Activated CD4-positive, CD25-positive, alpha-beta regulatory T cell treated with anti-CD3 and anti-CD28 coated beads, Interleukin-2, amount 50 U/mL, for 16 hours (primary cell): Measurements from ENCODE around the gene CD4.

Experiments used
- DNase-seq: peaks from one replicate; pipeline ENCODE4 v3.0.0-alpha.2; 2020; ENCODE audit warnings: low read depth, low spot score

CD4 gene

DNA sequence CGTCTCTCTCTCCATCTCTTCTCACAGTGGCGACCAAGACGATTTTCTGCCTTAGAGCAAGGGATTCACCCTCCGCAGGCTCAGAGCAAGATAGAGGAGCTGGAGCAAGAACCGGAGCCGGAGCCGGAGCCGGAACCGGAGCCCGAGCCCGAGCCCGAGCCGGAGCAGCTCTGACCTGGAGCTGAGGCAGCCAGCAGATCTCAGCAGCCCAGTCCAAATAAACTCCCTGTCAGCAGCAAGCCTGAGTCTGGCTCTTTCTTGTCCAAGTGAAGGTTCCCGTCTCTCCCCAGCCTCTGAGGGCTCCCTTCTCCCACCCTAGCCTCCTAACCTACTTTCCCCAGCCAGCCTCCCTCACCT is 11.1 kb upstream of the CD4 start:
- no peak for DNase-seq

- peak; percentile 81 for DNase-seq
These were observed 10.5 kb upstream of the CD4 start for GRCh38 chr12:6778574-6779550.

DNA sequence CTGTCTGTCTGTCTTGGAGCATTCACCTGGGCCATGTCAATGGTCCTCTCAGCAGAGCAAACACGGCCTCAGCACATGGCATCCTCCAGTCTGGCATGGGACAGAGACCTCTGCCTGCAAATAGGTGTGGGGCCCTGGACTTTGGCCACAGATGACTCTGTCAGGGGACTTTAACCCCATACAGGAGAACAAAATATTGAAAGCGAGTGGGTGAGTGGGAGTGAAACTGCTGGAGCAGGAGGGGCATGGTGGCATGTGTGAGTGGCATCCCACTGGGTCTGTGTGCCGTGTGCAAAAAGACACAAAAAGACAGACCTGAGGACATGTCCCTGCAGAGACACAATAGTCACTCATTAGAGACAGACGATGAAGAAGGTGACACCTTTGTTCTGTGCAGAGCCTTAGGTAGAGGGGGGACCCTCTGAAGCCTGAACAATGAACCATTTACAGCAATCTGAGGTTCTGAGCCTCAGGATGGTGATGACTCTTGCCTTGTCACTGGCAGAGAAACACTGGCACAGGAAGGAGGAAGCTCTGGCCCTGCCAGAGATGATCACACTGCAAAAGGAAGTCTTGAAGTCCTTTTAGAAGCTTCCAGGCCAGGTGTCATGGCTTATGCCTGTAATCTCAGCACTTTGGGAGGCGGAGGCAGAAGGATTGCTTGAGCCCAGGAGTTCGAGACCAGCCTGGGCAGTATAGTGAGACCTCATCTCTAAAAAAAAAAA is 9.5 kb upstream of the CD4 start:
- no peak for DNase-seq

- DNase-seq: no peak
These were observed 8.8 kb upstream of the CD4 start for GRCh38 chr12:6780573-6780972.

DNA sequence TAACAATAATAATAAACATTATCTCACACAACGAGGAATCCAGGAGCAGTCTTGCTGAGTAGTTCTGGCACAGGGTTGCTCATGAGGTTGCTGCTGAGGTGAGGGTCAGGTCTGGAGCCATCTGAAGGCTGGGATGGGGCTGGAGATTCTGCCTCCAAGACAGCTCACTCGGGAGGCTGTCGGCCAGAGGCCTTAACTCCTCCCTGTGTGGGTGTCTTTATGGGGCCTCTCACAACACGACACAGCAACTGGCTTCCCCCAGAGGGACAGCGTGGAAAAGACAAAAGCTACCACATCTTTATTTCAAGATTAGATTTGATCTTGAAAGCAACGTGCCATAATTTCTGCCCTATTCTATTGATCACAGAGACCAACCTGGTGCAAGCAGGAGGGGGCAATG is 7.2 kb upstream of the CD4 start:
- no peak for DNase-seq

- DNase-seq: no peak
These were observed 6.3 kb upstream of the CD4 start for GRCh38 chr12:6782850-6783566.

DNA sequence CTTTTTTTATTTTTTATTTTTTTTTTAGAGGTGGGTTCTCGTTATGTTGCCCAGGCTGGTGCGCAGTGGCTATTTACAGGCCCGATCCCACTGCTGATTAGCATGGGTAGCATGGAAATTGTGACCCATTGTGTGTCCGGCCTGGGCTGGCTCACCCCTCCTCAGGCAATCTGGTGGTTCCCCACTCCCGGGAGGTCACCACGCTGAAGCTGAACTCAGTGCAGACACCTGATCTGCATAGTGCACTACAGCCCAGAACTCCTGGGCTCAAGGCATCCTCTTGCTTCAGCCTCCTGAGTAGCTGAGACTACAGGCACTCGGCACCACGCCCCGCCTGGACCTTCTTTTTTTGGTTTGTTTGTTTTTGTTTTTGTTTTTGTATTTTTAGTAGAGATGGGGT is 5.5 kb upstream of the CD4 start:
- no peak for DNase-seq

DNA sequence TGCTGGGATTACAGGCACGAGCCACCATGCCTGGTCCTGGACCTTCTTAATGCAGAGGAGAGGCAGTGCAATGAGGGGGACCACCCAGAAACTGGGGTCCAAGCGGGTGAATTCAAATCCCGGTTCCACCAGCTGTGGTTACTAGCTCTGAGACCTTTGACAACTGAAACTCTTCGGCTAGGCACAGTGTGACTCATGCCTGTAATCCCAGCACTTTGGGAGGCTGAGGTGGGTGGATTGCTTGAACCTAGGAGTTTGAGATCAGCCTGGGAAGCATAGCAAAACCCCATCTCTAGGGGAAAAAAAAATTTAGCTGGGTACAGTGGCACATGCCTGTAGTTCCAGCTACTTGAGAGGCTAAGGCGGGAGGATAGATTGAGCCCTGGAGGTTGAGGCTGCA is 5.0 kb upstream of the CD4 start:
- no peak for DNase-seq

GRCh38 chr12:6784761-6785160 is 4.6 kb upstream of the CD4 start:
- no peak for DNase-seq

DNA sequence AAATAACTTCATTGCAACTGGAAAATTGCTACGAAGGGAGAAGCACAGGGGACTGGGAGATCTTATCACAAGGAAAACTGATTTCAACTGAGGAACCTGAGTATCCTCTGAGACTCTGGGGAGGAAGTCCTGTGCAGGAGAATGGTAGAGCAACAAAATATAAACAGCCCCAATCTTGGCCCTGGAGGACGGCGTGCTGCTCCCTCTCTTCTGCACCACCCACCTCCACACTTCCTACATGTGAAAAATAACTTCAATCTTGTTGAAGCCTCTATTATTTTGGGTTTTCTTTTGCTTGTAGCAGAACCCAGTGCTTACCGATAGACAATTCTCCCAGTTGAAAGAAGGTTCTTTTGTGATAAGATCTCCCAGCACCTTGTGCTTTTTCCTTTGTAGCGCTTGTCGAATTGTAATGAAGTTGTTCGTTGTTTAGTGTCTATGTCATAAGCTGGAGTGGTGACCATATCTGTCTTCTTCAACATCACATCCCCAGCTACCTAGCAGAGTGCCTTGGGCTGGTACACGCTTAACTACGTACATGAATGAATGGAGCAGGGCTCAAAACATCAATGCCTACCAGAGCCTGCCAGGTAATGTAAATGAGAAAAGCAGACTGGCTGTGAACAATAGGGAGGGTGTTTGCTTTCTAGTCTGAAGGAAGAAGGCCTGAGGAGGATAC is 2.8 kb upstream of the CD4 start:
- DNase-seq: no peak

GRCh38 chr12:6787309-6787708 is 2.0 kb upstream of the CD4 start:
- DNase-seq: no peak

DNA sequence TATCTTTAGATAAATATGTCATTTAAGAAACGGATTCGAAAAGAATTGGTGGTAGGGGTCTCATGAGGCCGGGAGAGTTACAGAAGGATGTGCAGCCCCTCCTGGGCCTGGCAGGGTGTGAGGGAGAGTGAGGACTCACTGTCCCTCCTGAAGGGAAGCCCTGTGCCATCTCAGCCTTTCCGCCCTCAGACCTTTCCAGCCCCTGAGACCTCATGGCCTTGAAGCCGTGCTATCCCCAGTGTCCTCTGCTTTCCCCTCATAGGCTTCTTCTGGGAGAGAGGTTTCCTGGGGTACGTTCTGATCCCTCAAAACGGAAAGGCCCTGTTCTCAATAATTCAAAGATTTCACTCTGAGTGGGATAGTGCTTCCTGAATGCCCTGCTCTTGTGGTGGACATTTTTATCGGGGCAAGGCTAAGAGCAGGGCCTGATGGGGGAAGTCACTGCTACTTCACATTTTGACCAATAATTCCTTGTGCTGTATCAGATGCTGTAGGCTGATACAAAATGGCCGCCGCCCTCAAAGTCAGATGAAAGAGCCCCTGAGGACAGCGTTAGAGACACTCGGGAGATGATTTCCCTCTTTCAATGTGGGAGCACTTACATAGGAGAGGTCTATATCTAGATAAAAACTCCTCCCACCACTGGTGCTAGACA is 1.3 kb downstream of the CD4 start:
- no peak for DNase-seq

DNA sequence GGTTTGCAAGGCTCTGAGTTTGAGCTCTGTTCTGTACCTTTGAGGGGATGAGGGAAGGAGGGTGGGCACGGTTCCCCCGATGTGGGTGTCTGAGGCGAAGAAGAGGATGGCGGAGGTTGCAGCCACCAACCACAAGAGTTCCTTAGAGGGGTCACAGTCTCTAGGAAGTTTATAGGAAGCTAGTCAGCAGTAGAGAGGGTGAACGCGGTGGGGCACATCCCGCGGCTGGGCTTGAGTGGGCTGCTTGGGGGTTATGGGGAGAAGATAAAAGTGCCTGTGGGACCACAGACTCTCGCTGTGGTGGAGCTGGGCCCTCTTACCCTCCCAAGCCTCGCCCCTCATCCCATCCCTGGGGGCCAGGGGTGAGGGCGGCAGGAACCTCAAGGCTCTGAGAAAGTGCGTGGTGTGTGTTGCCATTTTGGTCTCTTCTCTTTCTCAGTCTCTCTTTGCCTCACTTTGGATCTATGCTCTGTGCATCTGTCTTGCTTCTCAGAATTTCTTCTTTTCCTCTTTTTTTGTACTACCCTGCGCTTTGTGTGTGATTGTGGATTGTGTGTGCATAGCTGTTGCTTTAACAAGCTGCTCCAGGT is 2.7 kb downstream of the CD4 start:
- no peak for DNase-seq

DNA sequence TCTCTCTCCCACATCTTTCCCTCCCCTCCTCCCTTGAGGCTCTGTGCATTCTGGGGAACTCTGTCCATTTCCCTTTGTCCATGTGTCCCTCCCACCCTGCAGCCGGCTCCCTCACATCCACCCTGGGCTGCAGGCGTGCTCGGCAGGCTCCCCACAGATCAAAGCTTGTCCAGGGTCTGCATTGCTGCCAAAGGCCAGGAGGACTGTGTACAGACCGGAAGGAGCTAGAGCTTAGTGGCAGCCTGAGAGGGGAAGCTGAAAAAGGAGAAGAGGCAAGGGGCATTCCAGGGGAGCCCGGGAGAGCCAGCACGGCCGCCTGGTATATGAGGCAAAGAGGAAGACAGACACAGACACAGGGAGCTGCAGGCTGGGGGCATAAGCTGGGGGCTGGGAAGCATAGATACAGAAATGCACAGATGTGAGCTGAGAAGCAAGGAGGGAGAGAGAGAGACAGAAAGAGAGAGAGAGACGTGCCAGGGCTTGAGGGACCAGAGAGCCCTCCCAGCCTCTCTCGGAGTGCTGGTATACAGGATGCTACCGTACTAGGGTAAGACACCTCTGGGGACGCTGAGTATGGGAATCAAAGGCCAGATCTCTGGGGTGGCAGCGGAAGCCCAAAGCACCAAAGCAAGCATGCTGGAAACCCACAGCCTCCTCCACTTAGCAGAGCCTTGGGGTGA is 3.3 kb downstream of the CD4 start:
- no peak for DNase-seq

DNA sequence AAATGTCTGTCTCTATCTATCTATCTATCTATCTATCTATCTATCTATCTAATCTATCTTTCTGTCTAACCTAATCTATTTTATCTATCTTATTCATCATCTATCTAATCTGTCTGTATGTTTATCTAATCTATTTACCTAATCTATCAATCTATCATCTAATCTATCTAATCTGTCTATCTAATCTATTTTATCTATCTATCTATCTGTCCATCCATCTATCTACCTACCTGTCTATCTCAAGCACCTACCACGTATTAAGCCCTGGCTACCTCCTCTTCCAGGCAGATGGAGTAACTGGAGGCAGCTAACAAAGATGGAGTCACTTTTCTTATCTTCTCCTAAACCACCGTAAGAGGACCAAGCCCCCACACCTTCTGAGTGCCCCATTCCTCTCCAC is 5.8 kb downstream of the CD4 start:
- no peak for DNase-seq

DNA sequence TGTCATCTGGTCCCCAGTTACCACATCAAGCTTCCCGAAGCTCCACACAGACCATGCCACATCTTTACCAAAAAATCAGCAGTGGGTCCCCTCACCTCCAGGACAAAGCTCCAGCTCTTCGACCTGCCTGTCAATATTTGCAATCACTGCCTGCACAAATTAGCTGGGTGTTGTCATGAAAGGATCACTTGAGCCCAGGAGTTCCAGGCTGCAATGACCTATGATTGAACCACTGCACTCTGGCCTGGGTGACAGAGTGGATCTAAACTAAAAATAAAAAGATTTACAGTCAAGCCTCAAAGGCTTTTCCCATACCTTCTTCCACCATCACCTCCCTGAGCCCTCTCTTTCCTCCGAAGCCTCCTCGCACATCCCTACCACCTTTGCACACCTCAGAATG is 7.2 kb downstream of the CD4 start:
- DNase-seq: no peak

GRCh38 chr12:6799147-6799546 is 9.8 kb downstream of the CD4 start:
- DNase-seq: no peak

DNA sequence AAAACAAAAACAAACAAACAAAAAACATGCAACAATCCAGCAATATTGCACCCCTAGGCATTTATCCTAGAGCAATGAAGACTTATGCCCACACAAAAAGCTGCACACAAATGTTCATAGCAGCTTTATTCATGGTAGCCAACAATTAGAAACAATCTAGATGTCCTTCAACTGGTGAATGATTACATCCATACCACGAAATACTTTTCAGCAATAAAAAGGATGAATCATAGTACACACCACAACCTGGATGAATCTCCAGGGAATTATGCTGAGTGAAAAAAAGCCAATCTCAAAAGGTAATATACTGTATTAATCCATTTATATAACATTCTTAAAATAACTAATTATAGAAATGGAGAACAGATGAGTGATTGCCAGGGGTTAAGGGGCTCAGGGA is 17.8 kb downstream of the CD4 start:
- DNase-seq: no peak

DNA sequence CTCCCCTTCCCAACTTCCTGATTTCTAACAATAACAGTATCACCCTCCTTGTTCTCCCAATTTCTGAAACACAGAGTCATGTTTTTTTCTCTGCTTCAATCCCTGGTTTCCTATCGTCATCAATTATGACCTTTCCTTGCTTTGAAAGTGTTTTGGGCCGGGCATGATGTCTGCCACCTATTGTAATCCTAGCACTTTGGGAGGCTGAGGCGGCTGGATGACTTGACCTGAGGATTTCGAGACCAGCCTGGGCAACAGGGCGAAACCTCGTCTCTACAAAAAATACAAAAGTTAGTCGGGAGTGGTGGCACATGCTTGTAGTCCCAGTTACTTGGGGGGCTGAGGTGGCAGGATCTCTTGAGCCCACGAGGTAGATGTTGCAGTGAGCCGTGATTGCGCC is 19.7 kb downstream of the CD4 start:
- no peak for DNase-seq

DNA sequence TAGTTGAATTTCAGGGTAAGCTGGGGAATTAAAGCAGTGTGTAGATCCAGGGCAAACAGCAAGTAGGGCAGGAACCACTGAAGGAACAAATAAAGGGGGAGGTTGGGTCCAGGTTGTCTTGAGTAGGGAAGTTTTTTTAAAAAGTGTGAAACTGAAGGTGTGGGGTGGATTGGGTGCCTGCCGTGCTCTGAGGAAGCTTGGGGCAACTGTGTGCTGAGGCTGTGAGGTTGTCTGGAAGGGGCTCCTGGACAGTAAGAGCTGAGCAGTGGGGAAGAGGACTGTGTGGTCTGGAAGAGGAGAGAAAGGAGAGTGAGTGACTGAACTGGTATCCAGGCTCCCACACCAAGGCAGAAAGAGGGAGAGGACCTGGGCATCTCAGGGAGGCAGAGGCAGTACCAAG is 21.4 kb downstream of the CD4 start:
- no peak for DNase-seq
